Measurements from ENCODE around the gene MYCN. TPM values are rescaled to one million over a fixed set of nuclear protein-coding genes. Genes with fewer than 3 reads are reported as not detected.
"Not testable (repeated sequence)": the region's sequence is repeated elsewhere in the genome, so short reads cannot be mapped to it uniquely, and the experiment has no call there.

The MYCN gene
- total RNA-seq, 2 experiments from 2014 or later: not detected

GRCh38 chr2:15901095-15901807 is 39.1 kb upstream of the MYCN start:
- ATAC-seq (no peak), DNase-seq (no peak)
- CTCF ChIA-PET: no interaction called here
- no peaks in the 10 kb centered on the region for H3K4me1 Mint-ChIP-seq
- H3K27ac Mint-ChIP-seq: no peak overlapping the region
- H3K27me3 Mint-ChIP-seq: peaks cover 3% of the 10 kb centered on the region
- no peak overlapping the region for H3K4me3 Mint-ChIP-seq
- no peaks in the 10 kb centered on the region for H3K36me3 Mint-ChIP-seq
- H3K9me3 Mint-ChIP-seq (ENCODE audit: low read depth): peaks cover 14% of the 10 kb centered on the region

GRCh38 chr2:15901808-15902130 is 38.6 kb upstream of the MYCN start:
- H3K27ac Mint-ChIP-seq: no peak overlapping the region
- no peaks in the 10 kb centered on the region for H3K36me3 Mint-ChIP-seq
- no peak for DNase-seq
- H3K9me3 Mint-ChIP-seq (ENCODE audit: low read depth): peaks cover 13% of the 10 kb centered on the region
- no peak for ATAC-seq
- CTCF ChIA-PET: no interaction called here
- peaks cover 3% of the 10 kb centered on the region for H3K27me3 Mint-ChIP-seq
- H3K4me3 Mint-ChIP-seq: no peak overlapping the region
- H3K4me1 Mint-ChIP-seq: no peaks in the 10 kb centered on the region

- H3K9me3 Mint-ChIP-seq (ENCODE audit: low read depth); H3K27ac Mint-ChIP-seq; ATAC-seq; DNase-seq; H3K27me3 Mint-ChIP-seq; H3K36me3 Mint-ChIP-seq; H3K4me1 Mint-ChIP-seq; H3K4me3 Mint-ChIP-seq: not testable (repeated sequence)
- CTCF ChIA-PET: interaction anchor here (0.7 kb wide), 1 partner anchor 621 kb away, joined by 3 read pairs; no protein-coding TSS in a partner anchor
Measured at GRCh38 chr2:15903910-15904309, 36.4 kb upstream of the MYCN start.

- H3K27me3 Mint-ChIP-seq: peaks cover 3% of the 10 kb centered on the region
- H3K36me3 Mint-ChIP-seq: no peaks in the 10 kb centered on the region
- DNase-seq: no peak
- ATAC-seq: no peak
- CTCF ChIA-PET: no interaction called here
- H3K4me3 Mint-ChIP-seq: no peak overlapping the region
- no peaks in the 10 kb centered on the region for H3K4me1 Mint-ChIP-seq
- H3K27ac Mint-ChIP-seq: no peak overlapping the region
- no peaks in the 10 kb centered on the region for H3K9me3 Mint-ChIP-seq (ENCODE audit: low read depth)
Measured at GRCh38 chr2:15905267-15905645, 35.1 kb upstream of the MYCN start.

GRCh38 chr2:15905986-15906491 is 34.3 kb upstream of the MYCN start:
- ATAC-seq (no peak), DNase-seq (no peak)
- Mint-ChIP-seq H3K4me1 (no peaks in the 10 kb centered on the region), H3K27ac (no peak overlapping the region), H3K4me3 (no peak overlapping the region), H3K9me3 (ENCODE audit: low read depth) (no peaks in the 10 kb centered on the region), H3K36me3 (no peaks in the 10 kb centered on the region), H3K27me3 (peaks cover 3% of the 10 kb centered on the region)
- CTCF ChIA-PET: no interaction called here

GRCh38 chr2:15906778-15907177 is 33.6 kb upstream of the MYCN start:
- Mint-ChIP-seq H3K27me3 (peaks cover 3% of the 10 kb centered on the region), H3K27ac (no peak overlapping the region), H3K36me3 (no peaks in the 10 kb centered on the region), H3K4me3 (no peak overlapping the region), H3K9me3 (ENCODE audit: low read depth) (no peaks in the 10 kb centered on the region), H3K4me1 (no peaks in the 10 kb centered on the region)
- DNase-seq: no peak
- CTCF ChIA-PET: no interaction called here
- ATAC-seq: no peak

- DNase-seq: no peak
Measured at GRCh38 chr2:15907461-15908324, 32.7 kb upstream of the MYCN start.

GRCh38 chr2:15908371-15908770 is 32.0 kb upstream of the MYCN start:
- CTCF ChIA-PET: no interaction called here
- no peaks in the 10 kb centered on the region for H3K4me1 Mint-ChIP-seq

More at GRCh38 chr2:15907461-15908324, 32.7 kb upstream of the MYCN start:
- no peaks in the 10 kb centered on the region for H3K36me3 Mint-ChIP-seq
- H3K27me3 Mint-ChIP-seq: peaks cover 3% of the 10 kb centered on the region
- no peaks in the 10 kb centered on the region for H3K9me3 Mint-ChIP-seq (ENCODE audit: low read depth)
- no peak overlapping the region for H3K27ac Mint-ChIP-seq
- CTCF ChIA-PET: no interaction called here
- H3K4me1 Mint-ChIP-seq: no peaks in the 10 kb centered on the region
- ATAC-seq: no peak
- H3K4me3 Mint-ChIP-seq: no peak overlapping the region

GRCh38 chr2:15909157-15909556 is 31.2 kb upstream of the MYCN start:
- CTCF ChIA-PET: no interaction called here
- Mint-ChIP-seq H3K4me3 (no peak overlapping the region), H3K4me1 (no peaks in the 10 kb centered on the region), H3K9me3 (ENCODE audit: low read depth) (no peaks in the 10 kb centered on the region), H3K27ac (no peak overlapping the region), H3K27me3 (peaks cover 3% of the 10 kb centered on the region), H3K36me3 (no peaks in the 10 kb centered on the region)
- ATAC-seq (no peak), DNase-seq (no peak)

More at GRCh38 chr2:15908371-15908770, 32.0 kb upstream of the MYCN start:
- no peak overlapping the region for H3K4me3 Mint-ChIP-seq
- H3K36me3 Mint-ChIP-seq: no peaks in the 10 kb centered on the region
- H3K27ac Mint-ChIP-seq: no peak overlapping the region
- ATAC-seq (no peak), DNase-seq (no peak)
- no peaks in the 10 kb centered on the region for H3K9me3 Mint-ChIP-seq (ENCODE audit: low read depth)
- peaks cover 3% of the 10 kb centered on the region for H3K27me3 Mint-ChIP-seq

GRCh38 chr2:15909736-15910135 is 30.6 kb upstream of the MYCN start:
- Mint-ChIP-seq H3K4me3 (no peak overlapping the region), H3K36me3 (no peaks in the 10 kb centered on the region), H3K9me3 (ENCODE audit: low read depth) (no peaks in the 10 kb centered on the region), H3K27me3 (peaks cover 3% of the 10 kb centered on the region), H3K4me1 (no peaks in the 10 kb centered on the region), H3K27ac (no peak overlapping the region)
- CTCF ChIA-PET: no interaction called here
- DNase-seq: no peak
- ATAC-seq: no peak

- CTCF ChIA-PET; H3K9me3 Mint-ChIP-seq (ENCODE audit: low read depth); H3K4me3 Mint-ChIP-seq; H3K27me3 Mint-ChIP-seq; H3K36me3 Mint-ChIP-seq; H3K4me1 Mint-ChIP-seq; DNase-seq; H3K27ac Mint-ChIP-seq; ATAC-seq: not testable (repeated sequence)
Measured at GRCh38 chr2:15911270-15911669, 29.1 kb upstream of the MYCN start.

- Mint-ChIP-seq H3K36me3 (no peaks in the 10 kb centered on the region), H3K4me3 (no peak overlapping the region), H3K27ac (no peak overlapping the region), H3K4me1 (no peaks in the 10 kb centered on the region), H3K27me3 (no peaks in the 10 kb centered on the region), H3K9me3 (ENCODE audit: low read depth) (no peaks in the 10 kb centered on the region)
- CTCF ChIA-PET: no interaction called here
- DNase-seq (no peak), ATAC-seq (no peak)
Measured at GRCh38 chr2:15911686-15912085, 28.7 kb upstream of the MYCN start.

GRCh38 chr2:15912203-15912602 is 28.1 kb upstream of the MYCN start:
- H3K27ac Mint-ChIP-seq: no peak overlapping the region
- no peak overlapping the region for H3K4me3 Mint-ChIP-seq
- CTCF ChIA-PET: no interaction called here
- no peaks in the 10 kb centered on the region for H3K4me1 Mint-ChIP-seq
- no peaks in the 10 kb centered on the region for H3K27me3 Mint-ChIP-seq
- H3K36me3 Mint-ChIP-seq: no peaks in the 10 kb centered on the region
- DNase-seq (no peak), ATAC-seq (no peak)
- no peaks in the 10 kb centered on the region for H3K9me3 Mint-ChIP-seq (ENCODE audit: low read depth)

GRCh38 chr2:15913146-15913545 is 27.2 kb upstream of the MYCN start:
- no peaks in the 10 kb centered on the region for H3K4me1 Mint-ChIP-seq
- H3K9me3 Mint-ChIP-seq (ENCODE audit: low read depth): no peaks in the 10 kb centered on the region
- H3K4me3 Mint-ChIP-seq: no peak overlapping the region
- no peaks in the 10 kb centered on the region for H3K36me3 Mint-ChIP-seq
- H3K27ac Mint-ChIP-seq: no peak overlapping the region
- CTCF ChIA-PET: no interaction called here
- no peaks in the 10 kb centered on the region for H3K27me3 Mint-ChIP-seq
- ATAC-seq (no peak), DNase-seq (no peak)

Data from activated CD8-positive, alpha-beta memory T cell treated with anti-CD3 and anti-CD28 coated beads, Interleukin-2, amount 10 ng/mL, durations not matched to agents 7 days and 5 days (primary cell).